GM12878 (cell line): Measurements from ENCODE around the gene CSRNP2. TPM values are rescaled to one million over a fixed set of nuclear protein-coding genes. Genes with fewer than 3 reads are reported as not detected.
A peak's percentile ranks its signal among the peaks of the same experiment; 100 is the strongest.

Experiments used
- ATAC-seq: fragments of 200-7000 bp; cut with Tn5 transposase; 3 replicates; pipeline ENCODE4 v1.9.1; 2020; ENCODE audit warnings: mild to moderate bottlenecking, moderate library complexity
- BruUV-seq: library from RNA; stranded (reverse); fragments of 400-500 nt; replicated peaks from 2 replicates; lab custom pipeline; 2021; lab: Mats Ljungman, UMichigan
- CTCF ChIA-PET: fragments of 300-600 bp; sonication (Branson Sonifier 250); formaldehyde crosslinking; extraction: SDS; loops from one replicate; lab custom pipeline; 2021; ENCODE audit warnings: inconsistent platforms; lab: Yijun Ruan, JAX
- POLR2A ChIA-PET: fragments of 350-600 bp; formaldehyde crosslinking; extraction: SDS; loops from one replicate; lab custom pipeline; 2021; ENCODE audit warnings: inconsistent platforms; lab: Charles Lee
- RAD21 ChIA-PET: fragments of 300-600 bp; sonication (Branson Sonifier 250); formaldehyde crosslinking; loops from one replicate; lab custom pipeline; 2023; ENCODE audit warnings: antibody characterized with exemption; ENCODE audit not compliant: unreplicated experiment; lab: Charles Lee
- SMC1A ChIA-PET: fragments of 300-600 bp; sonication (Branson Sonifier 250); formaldehyde crosslinking; loops from one replicate; lab custom pipeline; 2023; ENCODE audit not compliant: unreplicated experiment, uncharacterized antibody; lab: Charles Lee
- DNase-seq: peaks from one replicate; pipeline ENCODE4 v3.0.0-alpha.2; 2011; ENCODE audit warnings: low read depth, low spot score
- FAIRE-seq: peaks from 3 replicates; lab custom pipeline; 2011; peaks lifted over from hg19 to GRCh38; lab: Jason Lieb, UNC
- H2AFZ ChIP-seq: 2 replicates; pipeline ENCODE4 v1.6.0; 2011; ENCODE audit warnings: low read depth, low read length, control low read depth; ENCODE audit not compliant: control insufficient read depth
- H3K27ac ChIP-seq: 2 replicates; pipeline ENCODE4 v1.5.1; 2011; ENCODE audit warnings: control low read depth; ENCODE audit not compliant: control insufficient read depth, insufficient read depth
- H3K27me3 ChIP-seq, 2 experiments: replicated peaks in 1 of 2; 2 replicates each; pipeline versions ENCODE4 v1.6.0 to v1.6.1; 2011; ENCODE audit warnings: low read length in 1 of 2; ENCODE audit not compliant: control insufficient read depth in 2 of 2, insufficient read depth in 2 of 2
- H3K36me3 ChIP-seq, 2 experiments: 2 replicates each; pipeline ENCODE4 v1.5.1; 2011; ENCODE audit warnings: low read length in 1 of 2; ENCODE audit not compliant: control insufficient read depth in 2 of 2, insufficient read depth in 2 of 2
- H3K4me1 ChIP-seq: 2 replicates; pipeline ENCODE4 v1.6.1; 2011; ENCODE audit warnings: mild to moderate bottlenecking, low read length, moderate library complexity, mixed read lengths; ENCODE audit not compliant: control insufficient read depth, insufficient read depth
- H3K4me2 ChIP-seq: 2 replicates; pipeline ENCODE4 v1.6.0; 2011; ENCODE audit warnings: control low read depth; ENCODE audit not compliant: control insufficient read depth, insufficient read depth
- H3K4me3 ChIP-seq: fragments of 200-600 bp; sonication (generic); 2 replicates; pipeline ENCODE4 v1.5.1; 2016
- H3K79me2 ChIP-seq: 2 replicates; pipeline ENCODE4 v1.6.0; 2011; ENCODE audit warnings: low read length; ENCODE audit not compliant: control insufficient read depth, insufficient read depth
- H3K9ac ChIP-seq: 2 replicates; pipeline ENCODE4 v1.8.0; 2011; ENCODE audit warnings: low read length, control low read depth, mixed read lengths; ENCODE audit not compliant: control insufficient read depth, insufficient read depth
- H3K9me3 ChIP-seq: replicated peaks from 3 replicates; pipeline ENCODE4 v1.5.1; 2011; ENCODE audit warnings: mild to moderate bottlenecking, low read length; ENCODE audit not compliant: control insufficient read depth, insufficient read depth
- H4K20me1 ChIP-seq: 2 replicates; pipeline ENCODE4 v1.6.0; 2011; ENCODE audit not compliant: control insufficient read depth, insufficient read depth
- CTCF ChIP-seq, 3 experiments: IDR thresholded peaks in 2 of 3; conservative IDR thresholded peaks in 1 of 3; 2 replicates each; pipeline ENCODE4 v1.5.1; 2011; ENCODE audit warnings: low read depth in 3 of 3, low read length in 3 of 3, mild to moderate bottlenecking in 3 of 3, control low read depth in 2 of 3, moderate library complexity in 2 of 3, inconsistent platforms in 1 of 3, mixed read lengths in 1 of 3; ENCODE audit not compliant: control insufficient read depth in 2 of 3, insufficient read depth in 1 of 3; ENCODE audit errors: extremely low read depth in 1 of 3
- CUX1 ChIP-seq: IDR thresholded peaks from 2 replicates; pipeline ENCODE4 v1.6.1; 2012; ENCODE audit warnings: improper control_type of control experiment, low read depth, low read length; ENCODE audit not compliant: insufficient replicate concordance
- JUND ChIP-seq: IDR thresholded peaks from 2 replicates; pipeline ENCODE4 v1.6.1; 2012; ENCODE audit warnings: low read depth, mild to moderate bottlenecking, low read length, improper control_type of control experiment, moderate library complexity
- MEF2A ChIP-seq: IDR thresholded peaks from 2 replicates; pipeline ENCODE4 v1.6.1; 2011; ENCODE audit warnings: low read depth, mild to moderate bottlenecking, low read length, moderate library complexity; ENCODE audit not compliant: insufficient read depth
- SP1 ChIP-seq: IDR thresholded peaks from one replicate; pipeline ENCODE4 v1.6.1; 2011; ENCODE audit warnings: low read depth, low read length
- SREBF1 ChIP-seq: IDR thresholded peaks from 2 replicates; pipeline ENCODE4 v1.6.1; 2012; ENCODE audit warnings: mild to moderate bottlenecking, low read length
- TCF7 ChIP-seq: IDR thresholded peaks from 2 replicates; pipeline ENCODE4 v1.6.1; 2014; ENCODE audit warnings: antibody characterized with exemption, borderline replicate concordance
- ZBTB11 ChIP-seq: fragments of 450-650 bp; formaldehyde crosslinking; IDR thresholded peaks from 2 replicates; pipeline ENCODE4 v1.5.0; 2022; ENCODE audit warnings: mild to moderate bottlenecking, missing genetic modification characterization
- ZNF274 ChIP-seq: IDR thresholded peaks from one replicate; pipeline ENCODE4 v1.8.0; 2011; ENCODE audit not compliant: insufficient read length, insufficient read depth
- WGBS: methylation state at CpG from one replicate; pipeline ENCODE4 v1.1.6; 2016; ENCODE audit warnings: low lambda C conversion rate; ENCODE audit not compliant: insufficient replicate concordance, insufficient coverage; ENCODE audit errors: missing lambda C conversion rate; 5-methylcytosine and 5-hydroxymethylcytosine counted together
- in situ Hi-C: fragments of 300-500 bp; cut with MboI; formaldehyde crosslinking; loops from 9 replicates; pipeline ENCODE4 v1.14.3; 2018; ENCODE audit warnings: mixed read lengths
- intact Hi-C: fragments of 100-400 bp; cut with micrococcal nuclease; formaldehyde crosslinking; loops from one replicate; pipeline ENCODE4 v1.14.2; 2022; ENCODE audit not compliant: unreplicated experiment
- polyA plus RNA-seq, 11 experiments: library from polyadenylated mRNA; depleted of rRNA in 4 of 11; unstranded in 6 of 11; stranded (reverse) in 5 of 11; fragments of >200 nt; fragmentation: Nextera tagmentation in 4 of 11; fragmentation: Illumina TruSeq in 1 of 11; extraction: Ambion mirVana in 4 of 11; extraction: Trizol in 1 of 11; gene quantifications; 1 replicate in 1 of 11; 2 replicates in 10 of 11; pipeline versions ENCODE4 v1.2.1 to v1.2.3, GENCODE V29; 2011 to 2016; ENCODE audit warnings: inconsistent platforms in 2 of 11, missing spikeins in 2 of 11, low read depth in 1 of 11
- total RNA-seq, 4 experiments: library from RNA; depleted of rRNA in 3 of 4; stranded (reverse); fragments of >200 nt in 3 of 4; fragmentation: Illumina TruSeq in 1 of 4; extraction: Trizol in 1 of 4; gene quantifications; 2 replicates each; pipeline versions ENCODE4 v1.2.1 to v1.2.3, GENCODE V29; 2013 to 2021

Gene CSRNP2
- total and polyA plus RNA-seq, 10 of the 15 experiments (the other 5 are each of a cell fraction or from before 2014, with no cell fraction given) = 1.2 to 12.1 (median 6.3) TPM

GRCh38 chr12:51012570-51013236, 70.7 kb downstream of the CSRNP2 start:
- no peak for FAIRE-seq
- H3K36me3 ChIP-seq = peaks cover 0 to 2% of the 10 kb centered on the region in 2 experiments; a peak in 2 of 4 replicates
- RAD21 ChIA-PET = interaction anchor here (1.1 kb wide), 1 partner anchor 10 kb away, joined by 4 read pairs; no protein-coding TSS in a partner anchor
- BruUV-seq = TSS peak; percentile 36
- intact Hi-C loops = no loop called here
- no peaks in the 10 kb centered on the region for H3K9me3 ChIP-seq
- H3K4me1 ChIP-seq = no peaks in the 10 kb centered on the region; the same call in 1 of the 2 replicates
- SMC1A ChIA-PET = interaction anchor here (2.8 kb wide), 1 partner anchor 9 kb away, joined by 13 read pairs; no protein-coding TSS in a partner anchor
- H3K4me2 ChIP-seq = no peak overlapping the region
- CTCF ChIA-PET = interaction anchor here (1.1 kb wide), 1 partner anchor 10 kb away, joined by 7 read pairs; no protein-coding TSS in a partner anchor
- no peak overlapping the region for H3K27ac ChIP-seq
- no peak overlapping the region for H3K4me3 ChIP-seq
- H2AFZ ChIP-seq = no peak overlapping the region
- no peak overlapping the region for H3K9ac ChIP-seq
- no peaks in the 10 kb centered on the region; the same call in none of the 2 replicates for H3K79me2 ChIP-seq
- DNase-seq = no peak
- TF ChIP-seq CUX1 (no peak), ZNF274 (no peak), SREBF1 (no peak), MEF2A (no peak), CTCF (IDR thresholded peaks at IDR 0.05 in 2 of 3, conservative IDR thresholded peaks at IDR 0.05 in 1 of 3; ENCODE audit: control insufficient read depth in 2 of 3, extremely low read depth in 1 of 3, insufficient read depth in 1 of 3, low read depth in 3 of 3, low read length in 3 of 3) (no peak), ZBTB11 (CRISPR knock-in tag) (no peak), TCF7 (no peak), JUND (no peak), SP1 (no peak)
- POLR2A ChIA-PET = interaction anchor here (0.6 to 1.2 kb wide), 2 partner anchors 9 to 205 kb away, joined by 3 to 5 read pairs; partner anchors contain the start of gene POU6F1
- no peak for ATAC-seq
- 86% methylated on average over 5 of the region's 5 CpGs for WGBS
- no peaks in the 10 kb centered on the region for H3K27me3 ChIP-seq
- no peaks in the 10 kb centered on the region for H4K20me1 ChIP-seq
- in situ Hi-C loops = no loop called here
